GM18505 (cell line): Measurements from ENCODE around the gene CCR5AS.
"Not testable (repeated sequence)": the region's sequence is repeated elsewhere in the genome, so short reads cannot be mapped to it uniquely, and the experiment has no call there.

ENCODE experiments used
- ATAC-seq: cut with Tn5 transposase; IDR thresholded peaks from one replicate; pipeline ENCODE4 v1.9.1; 2021; ENCODE audit not compliant: unreplicated experiment
- POLR2A ChIP-seq: IDR thresholded peaks from 4 replicates; pipeline ENCODE4 v1.6.1; 2011; ENCODE audit warnings: borderline replicate concordance; ENCODE audit not compliant: insufficient read depth, insufficient read length; ENCODE audit errors: extremely low read depth

The CCR5AS gene

GRCh38 chr3:46440531-46441294 lies 33.8 kb upstream of the CCR5AS start:
- no peak for TF ChIP-seq POLR2A
- peak; percentile 73 for ATAC-seq

- TF ChIP-seq POLR2A = no peak
- no peak for ATAC-seq
Observed at GRCh38 chr3:46438831-46439230, 32.0 kb upstream of the CCR5AS start.

- no peak for TF ChIP-seq POLR2A
- no peak for ATAC-seq
Observed at GRCh38 chr3:46435081-46435726, 28.3 kb upstream of the CCR5AS start.

- no peak for TF ChIP-seq POLR2A
- ATAC-seq = no peak
Observed at GRCh38 chr3:46433841-46434240, 27.0 kb upstream of the CCR5AS start.

GRCh38 chr3:46433118-46433517 lies 26.3 kb upstream of the CCR5AS start:
- ATAC-seq = not testable (repeated sequence)

GRCh38 chr3:46431905-46432304 lies 25.0 kb upstream of the CCR5AS start:
- not testable (repeated sequence) for ATAC-seq

- not testable (repeated sequence) for ATAC-seq
Observed at GRCh38 chr3:46430879-46431278, 24.0 kb upstream of the CCR5AS start.

- no peak for TF ChIP-seq POLR2A
- no peak for ATAC-seq
Observed at GRCh38 chr3:46429671-46430070, 22.8 kb upstream of the CCR5AS start.

- no peak for TF ChIP-seq POLR2A
- ATAC-seq = no peak
Observed at GRCh38 chr3:46429250-46429649, 22.4 kb upstream of the CCR5AS start.

- ATAC-seq = no peak
- no peak for TF ChIP-seq POLR2A
Observed at GRCh38 chr3:46427916-46428833, 21.3 kb upstream of the CCR5AS start.

- ATAC-seq = not testable (repeated sequence)
Observed at GRCh38 chr3:46427404-46427803, 20.5 kb upstream of the CCR5AS start.

- not testable (repeated sequence) for ATAC-seq
Observed at GRCh38 chr3:46426476-46426875, 19.6 kb upstream of the CCR5AS start.

GRCh38 chr3:46423588-46423987 lies 16.7 kb upstream of the CCR5AS start:
- ATAC-seq = no peak
- no peak for TF ChIP-seq POLR2A

- ATAC-seq = no peak
- no peak for TF ChIP-seq POLR2A
Observed at GRCh38 chr3:46422617-46423016, 15.8 kb upstream of the CCR5AS start.

- no peak for ATAC-seq
- no peak for TF ChIP-seq POLR2A
Observed at GRCh38 chr3:46420931-46421330, 14.1 kb upstream of the CCR5AS start.
